ENCODE data around the gene LGALS7B. TPM values are rescaled to one million over a fixed set of nuclear protein-coding genes. Genes with fewer than 3 reads are reported as not detected.
A peak's percentile ranks its signal among the peaks of the same experiment; 100 is the strongest.
"Not testable (repeated sequence)": the region's sequence is repeated elsewhere in the genome, so short reads cannot be mapped to it uniquely, and the experiment has no call there.

Gene LGALS7B
- total and polyA plus RNA-seq, 10 of the 15 experiments (the other 5 are each of a cell fraction or from before 2014, with no cell fraction given): not detected

DNA sequence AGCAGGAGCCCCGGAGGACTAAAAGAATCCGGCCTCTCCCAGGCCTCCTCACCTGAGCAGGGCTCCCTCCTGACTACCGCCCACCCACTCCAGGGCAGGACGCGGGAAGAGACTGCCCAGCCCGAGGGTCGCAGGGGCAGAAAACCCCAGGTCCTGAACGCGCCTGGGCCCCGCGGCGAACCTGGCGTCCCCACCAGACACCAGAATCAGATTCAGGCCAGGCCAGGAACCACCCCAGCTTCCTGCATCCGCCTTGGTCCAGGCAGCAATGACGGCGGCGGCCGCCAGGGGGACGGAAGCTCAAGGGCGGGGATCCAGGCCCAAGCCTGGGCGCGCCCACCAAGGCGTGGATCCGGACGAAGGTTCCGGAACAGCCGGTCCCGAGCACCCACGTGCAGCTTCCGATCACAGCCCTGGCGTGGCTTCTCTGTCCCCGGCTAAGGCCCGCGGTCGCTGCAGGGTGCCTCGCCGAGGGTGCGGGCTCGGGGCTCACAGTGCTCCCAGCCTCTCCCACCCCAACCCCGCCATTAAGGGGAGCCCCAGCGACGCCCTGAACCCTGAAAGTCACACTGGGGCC is 19.3 kb upstream of the LGALS7B start (continued):
- TF ChIP-seq BCL3 (IDR thresholded peaks at IDR 0.05; ENCODE audit: borderline replicate concordance, insufficient read depth, low read depth, low read length, poor library complexity, severe bottlenecking) (no peak), SRF (IDR thresholded peaks at IDR 0.05; ENCODE audit: low read depth in 2 of 2, low read length in 2 of 2) (no peak), PML (IDR thresholded peaks at IDR 0.05; ENCODE audit: low read length) (no peak)
- TF ChIP-seq, protein P1, sequence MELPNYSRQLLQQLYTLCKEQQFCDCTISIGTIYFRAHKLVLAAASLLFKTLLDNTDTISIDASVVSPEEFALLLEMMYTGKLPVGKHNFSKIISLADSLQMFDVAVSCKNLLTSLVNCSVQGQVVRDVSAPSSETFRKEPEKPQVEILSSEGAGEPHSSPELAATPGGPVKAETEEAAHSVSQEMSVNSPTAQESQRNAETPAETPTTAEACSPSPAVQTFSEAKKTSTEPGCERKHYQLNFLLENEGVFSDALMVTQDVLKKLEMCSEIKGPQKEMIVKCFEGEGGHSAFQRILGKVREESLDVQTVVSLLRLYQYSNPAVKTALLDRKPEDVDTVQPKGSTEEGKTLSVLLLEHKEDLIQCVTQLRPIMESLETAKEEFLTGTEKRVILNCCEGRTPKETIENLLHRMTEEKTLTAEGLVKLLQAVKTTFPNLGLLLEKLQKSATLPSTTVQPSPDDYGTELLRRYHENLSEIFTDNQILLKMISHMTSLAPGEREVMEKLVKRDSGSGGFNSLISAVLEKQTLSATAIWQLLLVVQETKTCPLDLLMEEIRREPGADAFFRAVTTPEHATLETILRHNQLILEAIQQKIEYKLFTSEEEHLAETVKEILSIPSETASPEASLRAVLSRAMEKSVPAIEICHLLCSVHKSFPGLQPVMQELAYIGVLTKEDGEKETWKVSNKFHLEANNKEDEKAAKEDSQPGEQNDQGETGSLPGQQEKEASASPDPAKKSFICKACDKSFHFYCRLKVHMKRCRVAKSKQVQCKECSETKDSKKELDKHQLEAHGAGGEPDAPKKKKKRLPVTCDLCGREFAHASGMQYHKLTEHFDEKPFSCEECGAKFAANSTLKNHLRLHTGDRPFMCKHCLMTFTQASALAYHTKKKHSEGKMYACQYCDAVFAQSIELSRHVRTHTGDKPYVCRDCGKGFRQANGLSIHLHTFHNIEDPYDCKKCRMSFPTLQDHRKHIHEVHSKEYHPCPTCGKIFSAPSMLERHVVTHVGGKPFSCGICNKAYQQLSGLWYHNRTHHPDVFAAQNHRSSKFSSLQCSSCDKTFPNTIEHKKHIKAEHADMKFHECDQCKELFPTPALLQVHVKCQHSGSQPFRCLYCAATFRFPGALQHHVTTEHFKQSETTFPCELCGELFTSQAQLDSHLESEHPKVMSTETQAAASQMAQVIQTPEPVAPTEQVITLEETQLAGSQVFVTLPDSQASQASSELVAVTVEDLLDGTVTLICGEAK (IDR thresholded peaks at IDR 0.05; ENCODE audit: borderline replicate concordance): no peak

- ChIA-PET SMC1A (ENCODE audit: uncharacterized antibody, unreplicated experiment) (interaction anchor here (1.0 to 1.7 kb wide), 3 partner anchors 78 to 160 kb away, joined by 4 to 5 read pairs (median 5); partner anchors contain the start of genes MRPS12 and SARS2), POLR2A (interaction anchor here (0.6 kb wide), 1 partner anchor 869 kb away, joined by 9 read pairs; no protein-coding TSS in a partner anchor), CTCF (interaction anchor here (0.8 to 1.7 kb wide), 7 partner anchors 9 to 160 kb away, joined by 3 to 7 read pairs (median 4); partner anchors contain the start of genes MRPS12 and SARS2)
- H3K9ac ChIP-seq (ENCODE audit: control insufficient read depth, insufficient read depth, low read length); H3K27ac ChIP-seq (ENCODE audit: control insufficient read depth, insufficient read depth); H3K4me1 ChIP-seq (ENCODE audit: control insufficient read depth, insufficient read depth, low read length); intact Hi-C loops (cut with micrococcal nuclease; ENCODE audit: unreplicated experiment); H3K36me3 ChIP-seq (ENCODE audit: control insufficient read depth in 2 of 2, insufficient read depth in 2 of 2, low read length in 1 of 2); H3K27me3 ChIP-seq (replicated peaks in 1 of 2; ENCODE audit: control insufficient read depth in 2 of 2, insufficient read depth in 2 of 2, low read length in 1 of 2); H3K4me3 ChIP-seq; H3K9me3 ChIP-seq (replicated peaks; ENCODE audit: control insufficient read depth, insufficient read depth, low read length); RAD21 ChIA-PET (ENCODE audit: unreplicated experiment); in situ Hi-C loops (cut with MboI); H3K79me2 ChIP-seq (ENCODE audit: control insufficient read depth, insufficient read depth, low read length); BruUV-seq (replicated peaks); DNase-seq (ENCODE audit: low read depth, low spot score); H4K20me1 ChIP-seq (ENCODE audit: control insufficient read depth, insufficient read depth): not testable (repeated sequence)
- H3K4me2 ChIP-seq (ENCODE audit: control insufficient read depth, insufficient read depth): 0 out of 2 replicates have a peak overlapping the region, but pooled peaks have one; percentile 26
- peak; percentile 14 for ATAC-seq
- no CpG with 5 or more reads among the region's 58 CpGs for WGBS (ENCODE audit: insufficient coverage, insufficient replicate concordance, low lambda C conversion rate, missing lambda C conversion rate)
- peak overlapping the region; percentile 75 for H2AFZ ChIP-seq (ENCODE audit: control insufficient read depth, low read depth, low read length)
- FAIRE-seq: peak; percentile 81
These were observed 18.6 kb upstream of the LGALS7B start for GRCh38 chr19:38770228-38770948.

- RAD21 ChIA-PET (ENCODE audit: unreplicated experiment); H3K27ac ChIP-seq (ENCODE audit: control insufficient read depth, insufficient read depth); H2AFZ ChIP-seq (ENCODE audit: control insufficient read depth, low read depth, low read length); H3K4me2 ChIP-seq (ENCODE audit: control insufficient read depth, insufficient read depth); H4K20me1 ChIP-seq (ENCODE audit: control insufficient read depth, insufficient read depth); H3K4me1 ChIP-seq (ENCODE audit: control insufficient read depth, insufficient read depth, low read length); H3K27me3 ChIP-seq (replicated peaks in 1 of 2; ENCODE audit: control insufficient read depth in 2 of 2, insufficient read depth in 2 of 2, low read length in 1 of 2); CTCF ChIA-PET; POLR2A ChIA-PET; BruUV-seq (replicated peaks); H3K9me3 ChIP-seq (replicated peaks; ENCODE audit: control insufficient read depth, insufficient read depth, low read length); in situ Hi-C loops (cut with MboI); H3K4me3 ChIP-seq; SMC1A ChIA-PET (ENCODE audit: uncharacterized antibody, unreplicated experiment); DNase-seq (ENCODE audit: low read depth, low spot score); H3K79me2 ChIP-seq (ENCODE audit: control insufficient read depth, insufficient read depth, low read length); intact Hi-C loops (cut with micrococcal nuclease; ENCODE audit: unreplicated experiment); H3K9ac ChIP-seq (ENCODE audit: control insufficient read depth, insufficient read depth, low read length); H3K36me3 ChIP-seq (ENCODE audit: control insufficient read depth in 2 of 2, insufficient read depth in 2 of 2, low read length in 1 of 2): not testable (repeated sequence)
- no CpG with 5 or more reads among the region's 22 CpGs for WGBS (ENCODE audit: insufficient coverage, insufficient replicate concordance, low lambda C conversion rate, missing lambda C conversion rate)
- ATAC-seq: peak; percentile 89
- peak; percentile 100 for FAIRE-seq
These were observed 18.1 kb upstream of the LGALS7B start for GRCh38 chr19:38770949-38771275.

All from GM12878 (cell line).